GM12878 (cell line): Measurements from ENCODE around the gene VSX1. TPM values are rescaled to one million over a fixed set of nuclear protein-coding genes. Genes with fewer than 3 reads are reported as not detected.

Source experiments
- ATAC-seq: fragments of 200-7000 bp; cut with Tn5 transposase; 3 replicates; pipeline ENCODE4 v1.9.1; 2020; ENCODE audit warnings: mild to moderate bottlenecking, moderate library complexity
- BruUV-seq: library from RNA; stranded (reverse); fragments of 400-500 nt; replicated peaks from 2 replicates; lab custom pipeline; 2021; lab: Mats Ljungman, UMichigan
- CTCF ChIA-PET: fragments of 300-600 bp; sonication (Branson Sonifier 250); formaldehyde crosslinking; extraction: SDS; loops from one replicate; lab custom pipeline; 2021; ENCODE audit warnings: inconsistent platforms; lab: Yijun Ruan, JAX
- POLR2A ChIA-PET: fragments of 350-600 bp; formaldehyde crosslinking; extraction: SDS; loops from one replicate; lab custom pipeline; 2021; ENCODE audit warnings: inconsistent platforms; lab: Charles Lee
- RAD21 ChIA-PET: fragments of 300-600 bp; sonication (Branson Sonifier 250); formaldehyde crosslinking; loops from one replicate; lab custom pipeline; 2023; ENCODE audit warnings: antibody characterized with exemption; ENCODE audit not compliant: unreplicated experiment; lab: Charles Lee
- SMC1A ChIA-PET: fragments of 300-600 bp; sonication (Branson Sonifier 250); formaldehyde crosslinking; loops from one replicate; lab custom pipeline; 2023; ENCODE audit not compliant: unreplicated experiment, uncharacterized antibody; lab: Charles Lee
- DNase-seq: peaks from one replicate; pipeline ENCODE4 v3.0.0-alpha.2; 2011; ENCODE audit warnings: low read depth, low spot score
- FAIRE-seq: peaks from 3 replicates; lab custom pipeline; 2011; peaks lifted over from hg19 to GRCh38; lab: Jason Lieb, UNC
- H2AFZ ChIP-seq: 2 replicates; pipeline ENCODE4 v1.6.0; 2011; ENCODE audit warnings: low read depth, low read length, control low read depth; ENCODE audit not compliant: control insufficient read depth
- H3K27ac ChIP-seq: 2 replicates; pipeline ENCODE4 v1.5.1; 2011; ENCODE audit warnings: control low read depth; ENCODE audit not compliant: control insufficient read depth, insufficient read depth
- H3K27me3 ChIP-seq, 2 experiments: replicated peaks in 1 of 2; 2 replicates each; pipeline versions ENCODE4 v1.6.0 to v1.6.1; 2011; ENCODE audit warnings: low read length in 1 of 2; ENCODE audit not compliant: control insufficient read depth in 2 of 2, insufficient read depth in 2 of 2
- H3K36me3 ChIP-seq, 2 experiments: 2 replicates each; pipeline ENCODE4 v1.5.1; 2011; ENCODE audit warnings: low read length in 1 of 2; ENCODE audit not compliant: control insufficient read depth in 2 of 2, insufficient read depth in 2 of 2
- H3K4me1 ChIP-seq: 2 replicates; pipeline ENCODE4 v1.6.1; 2011; ENCODE audit warnings: mild to moderate bottlenecking, low read length, moderate library complexity, mixed read lengths; ENCODE audit not compliant: control insufficient read depth, insufficient read depth
- H3K4me2 ChIP-seq: 2 replicates; pipeline ENCODE4 v1.6.0; 2011; ENCODE audit warnings: control low read depth; ENCODE audit not compliant: control insufficient read depth, insufficient read depth
- H3K4me3 ChIP-seq: fragments of 200-600 bp; sonication (generic); 2 replicates; pipeline ENCODE4 v1.5.1; 2016
- H3K79me2 ChIP-seq: 2 replicates; pipeline ENCODE4 v1.6.0; 2011; ENCODE audit warnings: low read length; ENCODE audit not compliant: control insufficient read depth, insufficient read depth
- H3K9ac ChIP-seq: 2 replicates; pipeline ENCODE4 v1.8.0; 2011; ENCODE audit warnings: low read length, control low read depth, mixed read lengths; ENCODE audit not compliant: control insufficient read depth, insufficient read depth
- H3K9me3 ChIP-seq: replicated peaks from 3 replicates; pipeline ENCODE4 v1.5.1; 2011; ENCODE audit warnings: mild to moderate bottlenecking, low read length; ENCODE audit not compliant: control insufficient read depth, insufficient read depth
- H4K20me1 ChIP-seq: 2 replicates; pipeline ENCODE4 v1.6.0; 2011; ENCODE audit not compliant: control insufficient read depth, insufficient read depth
- BCL11A ChIP-seq: IDR thresholded peaks from 2 replicates; pipeline ENCODE4 v1.6.1; 2011; ENCODE audit warnings: low read depth, low read length
- GABPA ChIP-seq: IDR thresholded peaks from 2 replicates; pipeline ENCODE4 v1.6.1; 2014; ENCODE audit warnings: antibody characterized with exemption, low read depth, mild to moderate bottlenecking, inconsistent platforms
- JUNB ChIP-seq: IDR thresholded peaks from 2 replicates; pipeline ENCODE4 v1.6.1; 2016; ENCODE audit warnings: antibody characterized with exemption, mild to moderate bottlenecking
- NR2C1 ChIP-seq: fragments of 450-650 bp; IDR thresholded peaks from 2 replicates; pipeline ENCODE4 v1.6.1; 2017; ENCODE audit warnings: antibody characterized with exemption, mild to moderate bottlenecking, moderate library complexity
- PAX5 ChIP-seq: IDR thresholded peaks from 2 replicates; pipeline ENCODE4 v1.6.1; 2011; ENCODE audit warnings: low read depth, low read length, borderline replicate concordance
- PAX8 ChIP-seq: fragments of 450-650 bp; IDR thresholded peaks from 2 replicates; pipeline ENCODE4 v1.6.1; 2017; ENCODE audit warnings: mild to moderate bottlenecking, moderate library complexity
- POLR2AphosphoS2 ChIP-seq: IDR thresholded peaks from 2 replicates; pipeline ENCODE4 v1.6.1; 2011; ENCODE audit warnings: low read depth, mild to moderate bottlenecking, low read length, improper control_type of control experiment, moderate library complexity
- SMAD1 ChIP-seq: fragments of 450-650 bp; IDR thresholded peaks from 2 replicates; pipeline ENCODE4 v1.6.1; 2018; ENCODE audit warnings: mild to moderate bottlenecking, low read depth; ENCODE audit not compliant: partially characterized antibody
- SPI1 ChIP-seq: IDR thresholded peaks from 2 replicates; pipeline ENCODE4 v1.6.1; 2011; ENCODE audit warnings: low read depth, mild to moderate bottlenecking, low read length, moderate library complexity, borderline replicate concordance; ENCODE audit not compliant: insufficient read depth
- SUZ12 ChIP-seq: fragments of 200-600 bp; sonication (generic); IDR thresholded peaks from one replicate; pipeline ENCODE4 v1.6.1; 2018; ENCODE audit warnings: antibody characterized with exemption, mild to moderate bottlenecking; ENCODE audit not compliant: unreplicated experiment
- ZNF217 ChIP-seq: fragments of 450-650 bp; IDR thresholded peaks from 2 replicates; pipeline ENCODE4 v1.6.1; 2017; ENCODE audit warnings: antibody characterized with exemption, mild to moderate bottlenecking
- ZNF274 ChIP-seq: IDR thresholded peaks from one replicate; pipeline ENCODE4 v1.8.0; 2011; ENCODE audit not compliant: insufficient read length, insufficient read depth
- WGBS: methylation state at CpG from one replicate; pipeline ENCODE4 v1.1.6; 2016; ENCODE audit warnings: low lambda C conversion rate; ENCODE audit not compliant: insufficient replicate concordance, insufficient coverage; ENCODE audit errors: missing lambda C conversion rate; 5-methylcytosine and 5-hydroxymethylcytosine counted together
- in situ Hi-C: fragments of 300-500 bp; cut with MboI; formaldehyde crosslinking; loops from 9 replicates; pipeline ENCODE4 v1.14.3; 2018; ENCODE audit warnings: mixed read lengths
- intact Hi-C: fragments of 100-400 bp; cut with micrococcal nuclease; formaldehyde crosslinking; loops from one replicate; pipeline ENCODE4 v1.14.2; 2022; ENCODE audit not compliant: unreplicated experiment
- polyA plus RNA-seq, 11 experiments: library from polyadenylated mRNA; depleted of rRNA in 4 of 11; unstranded in 6 of 11; stranded (reverse) in 5 of 11; fragments of >200 nt; fragmentation: Nextera tagmentation in 4 of 11; fragmentation: Illumina TruSeq in 1 of 11; extraction: Ambion mirVana in 4 of 11; extraction: Trizol in 1 of 11; gene quantifications; 1 replicate in 1 of 11; 2 replicates in 10 of 11; pipeline versions ENCODE4 v1.2.1 to v1.2.3, GENCODE V29; 2011 to 2016; ENCODE audit warnings: inconsistent platforms in 2 of 11, missing spikeins in 2 of 11, low read depth in 1 of 11
- total RNA-seq, 4 experiments: library from RNA; depleted of rRNA in 3 of 4; stranded (reverse); fragments of >200 nt in 3 of 4; fragmentation: Illumina TruSeq in 1 of 4; extraction: Trizol in 1 of 4; gene quantifications; 2 replicates each; pipeline versions ENCODE4 v1.2.1 to v1.2.3, GENCODE V29; 2013 to 2021
- TF ChIP-seq, protein P1 (sequence below): fragments of 450-650 bp; IDR thresholded peaks from 2 replicates; pipeline ENCODE4 v1.6.1; 2017; ENCODE audit warnings: antibody characterized with exemption, mild to moderate bottlenecking, moderate library complexity
- TF ChIP-seq, protein P2 (sequence below): fragments of 450-650 bp; IDR thresholded peaks from 2 replicates; pipeline ENCODE4 v1.6.1; 2014; ENCODE audit warnings: mild to moderate bottlenecking
- TF ChIP-seq, protein P3 (sequence below): IDR thresholded peaks from 2 replicates; pipeline ENCODE4 v1.6.1; 2012; ENCODE audit warnings: improper control_type of control experiment, low read depth, low read length; ENCODE audit not compliant: insufficient replicate concordance

VSX1 gene
- total and polyA plus RNA-seq, 10 of the 15 experiments (the other 5 are each of a cell fraction or from before 2014, with no cell fraction given): 0.05 TPM; not detected in 9

DNA sequence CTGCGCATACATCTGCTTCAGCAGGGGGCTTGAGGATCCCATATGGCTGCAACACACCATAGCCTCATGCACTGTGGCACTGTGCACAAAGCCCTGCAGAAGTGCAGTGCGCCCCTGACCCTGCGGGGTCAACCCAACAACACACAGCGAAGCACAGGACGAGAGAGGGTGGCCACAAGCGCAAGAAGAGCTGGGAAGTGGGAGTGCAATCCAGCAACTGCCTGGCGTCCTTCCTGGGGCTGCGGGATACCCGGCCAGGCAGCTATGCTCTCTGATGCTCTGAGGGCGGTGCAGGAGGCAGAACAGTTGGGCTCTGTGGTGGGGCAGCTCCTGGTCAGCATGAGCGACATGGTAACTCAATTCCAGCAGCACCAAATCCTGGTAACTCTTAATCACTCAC, 18.4 kb downstream of the VSX1 start:
- BruUV-seq: no TSS peak

More for the DNA sequence above, 18.4 kb downstream of the VSX1 start:
- intact Hi-C loops: no loop called here
- Histone ChIP-seq H3K27ac (no peak overlapping the region), H4K20me1 (no peaks in the 10 kb centered on the region)
- no peak for TF ChIP-seq NR2C1
- TF ChIP-seq SMAD1: no peak
- no peak for TF ChIP-seq ZNF274
- TF ChIP-seq, protein P1, sequence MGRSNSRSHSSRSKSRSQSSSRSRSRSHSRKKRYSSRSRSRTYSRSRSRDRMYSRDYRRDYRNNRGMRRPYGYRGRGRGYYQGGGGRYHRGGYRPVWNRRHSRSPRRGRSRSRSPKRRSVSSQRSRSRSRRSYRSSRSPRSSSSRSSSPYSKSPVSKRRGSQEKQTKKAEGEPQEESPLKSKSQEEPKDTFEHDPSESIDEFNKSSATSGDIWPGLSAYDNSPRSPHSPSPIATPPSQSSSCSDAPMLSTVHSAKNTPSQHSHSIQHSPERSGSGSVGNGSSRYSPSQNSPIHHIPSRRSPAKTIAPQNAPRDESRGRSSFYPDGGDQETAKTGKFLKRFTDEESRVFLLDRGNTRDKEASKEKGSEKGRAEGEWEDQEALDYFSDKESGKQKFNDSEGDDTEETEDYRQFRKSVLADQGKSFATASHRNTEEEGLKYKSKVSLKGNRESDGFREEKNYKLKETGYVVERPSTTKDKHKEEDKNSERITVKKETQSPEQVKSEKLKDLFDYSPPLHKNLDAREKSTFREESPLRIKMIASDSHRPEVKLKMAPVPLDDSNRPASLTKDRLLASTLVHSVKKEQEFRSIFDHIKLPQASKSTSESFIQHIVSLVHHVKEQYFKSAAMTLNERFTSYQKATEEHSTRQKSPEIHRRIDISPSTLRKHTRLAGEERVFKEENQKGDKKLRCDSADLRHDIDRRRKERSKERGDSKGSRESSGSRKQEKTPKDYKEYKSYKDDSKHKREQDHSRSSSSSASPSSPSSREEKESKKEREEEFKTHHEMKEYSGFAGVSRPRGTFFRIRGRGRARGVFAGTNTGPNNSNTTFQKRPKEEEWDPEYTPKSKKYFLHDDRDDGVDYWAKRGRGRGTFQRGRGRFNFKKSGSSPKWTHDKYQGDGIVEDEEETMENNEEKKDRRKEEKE: no peak
- no peak for TF ChIP-seq SUZ12
- TF ChIP-seq, protein P2, sequence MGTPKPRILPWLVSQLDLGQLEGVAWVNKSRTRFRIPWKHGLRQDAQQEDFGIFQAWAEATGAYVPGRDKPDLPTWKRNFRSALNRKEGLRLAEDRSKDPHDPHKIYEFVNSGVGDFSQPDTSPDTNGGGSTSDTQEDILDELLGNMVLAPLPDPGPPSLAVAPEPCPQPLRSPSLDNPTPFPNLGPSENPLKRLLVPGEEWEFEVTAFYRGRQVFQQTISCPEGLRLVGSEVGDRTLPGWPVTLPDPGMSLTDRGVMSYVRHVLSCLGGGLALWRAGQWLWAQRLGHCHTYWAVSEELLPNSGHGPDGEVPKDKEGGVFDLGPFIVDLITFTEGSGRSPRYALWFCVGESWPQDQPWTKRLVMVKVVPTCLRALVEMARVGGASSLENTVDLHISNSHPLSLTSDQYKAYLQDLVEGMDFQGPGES: no peak
- TF ChIP-seq, protein P3, sequence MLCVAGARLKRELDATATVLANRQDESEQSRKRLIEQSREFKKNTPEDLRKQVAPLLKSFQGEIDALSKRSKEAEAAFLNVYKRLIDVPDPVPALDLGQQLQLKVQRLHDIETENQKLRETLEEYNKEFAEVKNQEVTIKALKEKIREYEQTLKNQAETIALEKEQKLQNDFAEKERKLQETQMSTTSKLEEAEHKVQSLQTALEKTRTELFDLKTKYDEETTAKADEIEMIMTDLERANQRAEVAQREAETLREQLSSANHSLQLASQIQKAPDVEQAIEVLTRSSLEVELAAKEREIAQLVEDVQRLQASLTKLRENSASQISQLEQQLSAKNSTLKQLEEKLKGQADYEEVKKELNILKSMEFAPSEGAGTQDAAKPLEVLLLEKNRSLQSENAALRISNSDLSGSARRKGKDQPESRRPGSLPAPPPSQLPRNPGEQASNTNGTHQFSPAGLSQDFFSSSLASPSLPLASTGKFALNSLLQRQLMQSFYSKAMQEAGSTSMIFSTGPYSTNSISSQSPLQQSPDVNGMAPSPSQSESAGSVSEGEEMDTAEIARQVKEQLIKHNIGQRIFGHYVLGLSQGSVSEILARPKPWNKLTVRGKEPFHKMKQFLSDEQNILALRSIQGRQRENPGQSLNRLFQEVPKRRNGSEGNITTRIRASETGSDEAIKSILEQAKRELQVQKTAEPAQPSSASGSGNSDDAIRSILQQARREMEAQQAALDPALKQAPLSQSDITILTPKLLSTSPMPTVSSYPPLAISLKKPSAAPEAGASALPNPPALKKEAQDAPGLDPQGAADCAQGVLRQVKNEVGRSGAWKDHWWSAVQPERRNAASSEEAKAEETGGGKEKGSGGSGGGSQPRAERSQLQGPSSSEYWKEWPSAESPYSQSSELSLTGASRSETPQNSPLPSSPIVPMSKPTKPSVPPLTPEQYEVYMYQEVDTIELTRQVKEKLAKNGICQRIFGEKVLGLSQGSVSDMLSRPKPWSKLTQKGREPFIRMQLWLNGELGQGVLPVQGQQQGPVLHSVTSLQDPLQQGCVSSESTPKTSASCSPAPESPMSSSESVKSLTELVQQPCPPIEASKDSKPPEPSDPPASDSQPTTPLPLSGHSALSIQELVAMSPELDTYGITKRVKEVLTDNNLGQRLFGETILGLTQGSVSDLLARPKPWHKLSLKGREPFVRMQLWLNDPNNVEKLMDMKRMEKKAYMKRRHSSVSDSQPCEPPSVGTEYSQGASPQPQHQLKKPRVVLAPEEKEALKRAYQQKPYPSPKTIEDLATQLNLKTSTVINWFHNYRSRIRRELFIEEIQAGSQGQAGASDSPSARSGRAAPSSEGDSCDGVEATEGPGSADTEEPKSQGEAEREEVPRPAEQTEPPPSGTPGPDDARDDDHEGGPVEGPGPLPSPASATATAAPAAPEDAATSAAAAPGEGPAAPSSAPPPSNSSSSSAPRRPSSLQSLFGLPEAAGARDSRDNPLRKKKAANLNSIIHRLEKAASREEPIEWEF: no peak
- no peak for TF ChIP-seq GABPA
- no peak for TF ChIP-seq SPI1
- TF ChIP-seq JUNB: no peak
- TF ChIP-seq PAX8: no peak
- TF ChIP-seq BCL11A: no peak
- no peak for TF ChIP-seq ZNF217
- TF ChIP-seq POLR2AphosphoS2: no peak
- TF ChIP-seq PAX5: no peak
- TF ChIP-seq, all 136 proteins: peak for 0
- Histone ChIP-seq H3K27me3 (peaks cover 0 to 4% of the 10 kb centered on the region in 2 experiments; a peak in 2 of 4 replicates), H3K36me3 (no peaks in the 10 kb centered on the region), H3K79me2 (no peaks in the 10 kb centered on the region), H3K4me1 (peaks cover 8% of the 10 kb centered on the region), H3K9ac (no peak overlapping the region), H2AFZ (no peak overlapping the region), H3K4me2 (no peak overlapping the region), H3K4me3 (no peak overlapping the region), H3K9me3 (no peaks in the 10 kb centered on the region)
- ChIA-PET RAD21 (interaction anchor here (1.4 to 9.2 kb wide), 4 partner anchors 9 to 69 kb away, joined by 4 to 87 read pairs (median 10); partner anchors contain the start of gene APMAP), SMC1A (interaction anchor here (0.6 to 6.4 kb wide), 11 partner anchors 9 to 344 kb away, joined by 3 to 116 read pairs (median 3); partner anchors contain the start of genes APMAP and GINS1), CTCF (interaction anchor here (0.8 to 12.6 kb wide), 7 partner anchors 9 to 335 kb away, joined by 3 to 244 read pairs (median 7); partner anchors contain the start of gene APMAP), POLR2A (no interaction called here)
- WGBS: 67% methylated on average over 11 of the region's 11 CpGs
- DNase-seq: no peak
- no peak for FAIRE-seq
- ATAC-seq: no peak
- in situ Hi-C loops: loop anchor here (5.0 to 25.0 kb wide), 3 partner anchors 71 to 1701 kb away; partner anchors contain the start of genes APMAP, GZF1 and NXT1
